ENCODE measurements around the gene SP5. TPM values are rescaled to one million over a fixed set of nuclear protein-coding genes. Genes with fewer than 3 reads are reported as not detected.

The SP5 gene
- total RNA-seq, 1 donor from 2014 or later, result 2.8 TPM

DNA sequence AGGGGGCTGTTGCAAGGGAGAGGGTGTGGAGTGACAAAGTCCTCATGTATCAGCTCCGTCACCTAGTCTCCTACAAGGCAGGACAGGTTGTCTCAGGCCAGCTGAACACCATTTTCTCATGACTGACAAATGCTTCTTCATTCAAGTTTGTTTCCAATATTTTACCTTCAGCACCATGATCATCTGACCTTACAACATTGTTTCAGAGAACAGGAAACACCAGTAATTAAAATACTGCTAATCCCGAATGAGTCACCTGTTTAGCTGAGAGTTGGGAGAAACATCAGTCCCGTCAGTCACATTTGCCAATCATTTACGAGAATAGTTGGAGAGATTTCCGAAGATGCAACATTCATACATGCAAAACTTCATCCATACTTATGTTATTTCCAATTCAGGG lies 25.7 kb upstream of the SP5 start:
- Histone ChIP-seq H3K4me3 (no peak overlapping the region), H3K9me3 (no peaks in the 10 kb centered on the region), H3K4me1 (no peaks in the 10 kb centered on the region), H3K27ac (no peak overlapping the region), H3K36me3 (no peaks in the 10 kb centered on the region), H3K27me3 (no peaks in the 10 kb centered on the region)
- TF ChIP-seq, protein P1, sequence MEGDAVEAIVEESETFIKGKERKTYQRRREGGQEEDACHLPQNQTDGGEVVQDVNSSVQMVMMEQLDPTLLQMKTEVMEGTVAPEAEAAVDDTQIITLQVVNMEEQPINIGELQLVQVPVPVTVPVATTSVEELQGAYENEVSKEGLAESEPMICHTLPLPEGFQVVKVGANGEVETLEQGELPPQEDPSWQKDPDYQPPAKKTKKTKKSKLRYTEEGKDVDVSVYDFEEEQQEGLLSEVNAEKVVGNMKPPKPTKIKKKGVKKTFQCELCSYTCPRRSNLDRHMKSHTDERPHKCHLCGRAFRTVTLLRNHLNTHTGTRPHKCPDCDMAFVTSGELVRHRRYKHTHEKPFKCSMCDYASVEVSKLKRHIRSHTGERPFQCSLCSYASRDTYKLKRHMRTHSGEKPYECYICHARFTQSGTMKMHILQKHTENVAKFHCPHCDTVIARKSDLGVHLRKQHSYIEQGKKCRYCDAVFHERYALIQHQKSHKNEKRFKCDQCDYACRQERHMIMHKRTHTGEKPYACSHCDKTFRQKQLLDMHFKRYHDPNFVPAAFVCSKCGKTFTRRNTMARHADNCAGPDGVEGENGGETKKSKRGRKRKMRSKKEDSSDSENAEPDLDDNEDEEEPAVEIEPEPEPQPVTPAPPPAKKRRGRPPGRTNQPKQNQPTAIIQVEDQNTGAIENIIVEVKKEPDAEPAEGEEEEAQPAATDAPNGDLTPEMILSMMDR (IDR thresholded peaks at IDR 0.05), result no peak
- intact Hi-C loops (cut with DNase I), result no loop called here
- DNase-seq (ENCODE audit: low spot score in 2 of 2), result no peak

DNA sequence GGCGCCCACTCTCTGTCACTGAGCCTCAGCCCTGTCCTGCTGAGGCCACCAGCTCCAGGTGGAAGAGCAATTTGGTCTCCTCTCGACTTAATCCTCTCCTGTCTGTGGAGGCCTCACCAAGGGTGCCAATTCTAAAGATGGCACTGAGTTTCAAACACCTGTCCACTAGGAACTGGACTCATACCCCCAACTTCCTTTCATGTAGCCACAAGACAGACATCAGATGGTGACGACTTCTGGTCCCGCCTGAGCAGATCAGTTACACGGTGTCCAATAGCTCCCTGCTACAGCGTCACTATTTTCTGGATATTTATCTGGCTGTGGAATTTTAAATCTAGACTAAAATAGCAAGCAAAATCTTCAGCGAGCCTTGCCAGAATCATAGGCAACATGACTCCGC lies 24.5 kb upstream of the SP5 start:
- H3K36me3 ChIP-seq, result no peaks in the 10 kb centered on the region
- TF ChIP-seq, protein P1 (IDR thresholded peaks at IDR 0.05), result no peak
- DNase-seq (ENCODE audit: low spot score in 2 of 2), result no peak
- H3K4me3 ChIP-seq, result no peak overlapping the region
- intact Hi-C loops (cut with DNase I), result no loop called here
- H3K9me3 ChIP-seq, result no peaks in the 10 kb centered on the region
- no peak overlapping the region for H3K27ac ChIP-seq
- no peaks in the 10 kb centered on the region for H3K27me3 ChIP-seq
- H3K4me1 ChIP-seq, result no peaks in the 10 kb centered on the region

GRCh38 chr2:170694316-170694715 lies 20.8 kb upstream of the SP5 start:
- H3K36me3 ChIP-seq, result no peaks in the 10 kb centered on the region
- no peak overlapping the region for H3K27ac ChIP-seq
- intact Hi-C loops (cut with DNase I), result no loop called here
- no peaks in the 10 kb centered on the region for H3K27me3 ChIP-seq
- DNase-seq (ENCODE audit: low spot score in 2 of 2), result no peak
- H3K9me3 ChIP-seq, result no peaks in the 10 kb centered on the region
- H3K4me3 ChIP-seq, result no peak overlapping the region
- H3K4me1 ChIP-seq, result no peaks in the 10 kb centered on the region
- TF ChIP-seq, protein P1 (IDR thresholded peaks at IDR 0.05), result no peak

GRCh38 chr2:170695521-170696410 lies 19.4 kb upstream of the SP5 start:
- DNase-seq (ENCODE audit: low spot score in 2 of 2), result no peak
- Histone ChIP-seq H3K9me3 (no peaks in the 10 kb centered on the region), H3K4me1 (no peaks in the 10 kb centered on the region), H3K4me3 (no peak overlapping the region), H3K27me3 (no peaks in the 10 kb centered on the region), H3K36me3 (no peaks in the 10 kb centered on the region), H3K27ac (no peak overlapping the region)
- intact Hi-C loops (cut with DNase I), result no loop called here
- TF ChIP-seq, protein P1 (IDR thresholded peaks at IDR 0.05), result no peak

DNA sequence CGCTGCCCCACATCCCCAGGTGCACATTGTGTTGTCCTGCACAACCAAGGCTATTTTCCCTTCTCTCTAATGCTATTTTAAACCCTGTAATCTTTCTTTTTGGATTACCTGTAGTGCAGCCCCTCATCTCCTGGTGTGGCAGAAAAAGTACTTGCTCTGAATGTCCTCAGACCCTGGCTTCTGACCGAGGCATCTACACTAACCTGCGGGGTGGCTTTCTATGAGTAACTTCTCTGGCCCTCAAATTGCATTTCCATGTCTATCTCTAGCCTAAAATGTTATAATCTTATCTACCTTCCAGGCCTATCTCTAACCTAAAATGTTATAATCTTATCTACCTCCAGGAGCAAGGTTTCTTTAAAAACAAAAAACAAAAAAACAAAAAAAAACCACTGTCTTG lies 18.2 kb upstream of the SP5 start:
- intact Hi-C loops (cut with DNase I), result no loop called here
- H3K27me3 ChIP-seq, result no peaks in the 10 kb centered on the region
- TF ChIP-seq, protein P1 (IDR thresholded peaks at IDR 0.05), result no peak

More for the DNA sequence above, 18.2 kb upstream of the SP5 start:
- no peak overlapping the region for H3K4me3 ChIP-seq
- no peaks in the 10 kb centered on the region for H3K4me1 ChIP-seq
- no peaks in the 10 kb centered on the region for H3K36me3 ChIP-seq
- no peaks in the 10 kb centered on the region for H3K9me3 ChIP-seq
- H3K27ac ChIP-seq, result no peak overlapping the region
- DNase-seq (ENCODE audit: low spot score in 2 of 2), result no peak

Measured in ascending aorta (tissue), 2 donors.